HepG2 (cell line): ENCODE measurements around the gene HAGHL. TPM values are rescaled to one million over a fixed set of nuclear protein-coding genes. Genes with fewer than 3 reads are reported as not detected.

Source experiments
- ARID2 ChIP-seq: sonication (generic); formaldehyde crosslinking; IDR thresholded peaks from 2 replicates; pipeline ENCODE4 v1.8.1; 2022; ENCODE audit warnings: mild to moderate bottlenecking, missing genetic modification reagents, borderline replicate concordance
- DPF2 ChIP-seq: sonication (generic); formaldehyde crosslinking; IDR thresholded peaks from 2 replicates; pipeline ENCODE4 v1.4.0; 2020; ENCODE audit warnings: mild to moderate bottlenecking, low read depth, missing genetic modification reagents, borderline replicate concordance
- ELF3 ChIP-seq: IDR thresholded peaks from 2 replicates; pipeline ENCODE4 v1.6.1; 2016; ENCODE audit warnings: missing genetic modification reagents, missing compliant biosample characterization
- GATAD2A ChIP-seq: IDR thresholded peaks from 2 replicates; pipeline ENCODE4 v1.6.1; 2016
- MED13 ChIP-seq: sonication (generic); formaldehyde crosslinking; IDR thresholded peaks from 2 replicates; pipeline ENCODE4 v1.5.0; 2020; ENCODE audit warnings: missing genetic modification reagents
- MLLT10 ChIP-seq: sonication (generic); formaldehyde crosslinking; IDR thresholded peaks from 2 replicates; pipeline ENCODE4 v1.4.0; 2020; ENCODE audit warnings: missing genetic modification reagents
- NFE2 ChIP-seq: sonication (generic); formaldehyde crosslinking; IDR thresholded peaks from 2 replicates; pipeline ENCODE4 v1.4.0; 2020; ENCODE audit warnings: missing genetic modification reagents
- PHF21A ChIP-seq: sonication (generic); formaldehyde crosslinking; IDR thresholded peaks from 2 replicates; pipeline ENCODE4 v1.5.0; 2020; ENCODE audit warnings: mild to moderate bottlenecking, missing genetic modification reagents
- REPIN1 ChIP-seq: sonication (generic); formaldehyde crosslinking; IDR thresholded peaks from 2 replicates; pipeline ENCODE4 v1.8.0; 2022; ENCODE audit warnings: missing genetic modification reagents, low read depth, mild to moderate bottlenecking, borderline replicate concordance
- SAP130 ChIP-seq: IDR thresholded peaks from 2 replicates; pipeline ENCODE4 v1.6.1; 2016; ENCODE audit warnings: low read depth
- XRCC5 ChIP-seq: fragments of 200-400 bp; formaldehyde crosslinking; optimal IDR thresholded peaks from 2 replicates; pipeline ENCODE3; 2017; ENCODE audit warnings: mild to moderate bottlenecking, low read length
- ZFYVE20 ChIP-seq: sonication (generic); formaldehyde crosslinking; IDR thresholded peaks from 2 replicates; pipeline ENCODE4 v1.8.0; 2023; ENCODE audit warnings: low read depth, mild to moderate bottlenecking, moderate library complexity, missing genetic modification reagents, borderline replicate concordance
- ZNF138 ChIP-seq: sonication (generic); formaldehyde crosslinking; IDR thresholded peaks from 2 replicates; pipeline ENCODE4 v1.5.0; 2020; ENCODE audit warnings: mild to moderate bottlenecking, low read depth, missing genetic modification reagents
- ZNF350 ChIP-seq: sonication (generic); formaldehyde crosslinking; IDR thresholded peaks from 2 replicates; pipeline ENCODE4 v1.4.0; 2020; ENCODE audit warnings: mild to moderate bottlenecking, low read depth, missing genetic modification reagents, borderline replicate concordance
- ZNF44 ChIP-seq: sonication (generic); formaldehyde crosslinking; IDR thresholded peaks from 2 replicates; pipeline ENCODE4 v1.5.1; 2020; ENCODE audit warnings: mild to moderate bottlenecking, missing genetic modification reagents
- ZNF558 ChIP-seq: sonication (generic); formaldehyde crosslinking; IDR thresholded peaks from 2 replicates; pipeline ENCODE4 v1.9.0; 2022; ENCODE audit warnings: mild to moderate bottlenecking, missing genetic modification reagents, borderline replicate concordance
- ZNF572 ChIP-seq: sonication (generic); formaldehyde crosslinking; IDR thresholded peaks from 2 replicates; pipeline ENCODE4 v1.5.1; 2020; ENCODE audit warnings: mild to moderate bottlenecking, missing genetic modification reagents
- polyA plus RNA-seq, 8 experiments: library from polyadenylated mRNA; depleted of rRNA in 3 of 8; stranded (reverse) in 7 of 8; unstranded in 1 of 8; fragments of >200 nt; fragmentation: Illumina TruSeq in 4 of 8; extraction: Trizol in 4 of 8; gene quantifications; 2 replicates each; pipeline versions ENCODE4 v1.2.1 to v1.2.3, GENCODE V29; 2011 to 2016; ENCODE audit warnings: low read depth in 4 of 8, missing spikeins in 1 of 8, mixed read lengths in 1 of 8; ENCODE audit not compliant: insufficient read depth in 1 of 8
- total RNA-seq, 5 experiments: library from RNA; depleted of rRNA; stranded (reverse); fragments of >200 nt; fragmentation: Illumina TruSeq; extraction: Trizol; gene quantifications; 2 replicates each; pipeline ENCODE4 v1.2.3, GENCODE V29; 2016; ENCODE audit warnings: low read depth in 1 of 5
- TF ChIP-seq, protein P1 (sequence below): sonication (generic); formaldehyde crosslinking; IDR thresholded peaks from 2 replicates; pipeline ENCODE4 v1.4.0; 2020; ENCODE audit warnings: low read depth, missing genetic modification reagents
- TF ChIP-seq, protein P2 (sequence below): sonication (generic); formaldehyde crosslinking; IDR thresholded peaks from 2 replicates; pipeline ENCODE4 v1.8.1; 2023; ENCODE audit warnings: mild to moderate bottlenecking, moderate library complexity, missing genetic modification reagents
- TF ChIP-seq, protein P3 (sequence below): IDR thresholded peaks from 2 replicates; pipeline ENCODE4 v1.6.1; 2016; ENCODE audit warnings: missing genetic modification reagents, missing compliant biosample characterization
- TF ChIP-seq, protein P4 (sequence below), 2 experiments: sonication (generic) in 1 of 2; formaldehyde crosslinking in 1 of 2; IDR thresholded peaks; 2 replicates each; pipeline versions ENCODE4 v1.5.1 to v1.6.1; 2011 to 2020; ENCODE audit warnings: borderline replicate concordance in 1 of 2, low read depth in 1 of 2, low read length in 1 of 2, mild to moderate bottlenecking in 1 of 2, missing genetic modification reagents in 1 of 2, moderate library complexity in 1 of 2

Gene HAGHL
- total and polyA plus RNA-seq, 2 of the 13 experiments (the other 11 are each of a cell fraction or from before 2014, with no cell fraction given) = 3.4 to 8.4 TPM

DNA sequence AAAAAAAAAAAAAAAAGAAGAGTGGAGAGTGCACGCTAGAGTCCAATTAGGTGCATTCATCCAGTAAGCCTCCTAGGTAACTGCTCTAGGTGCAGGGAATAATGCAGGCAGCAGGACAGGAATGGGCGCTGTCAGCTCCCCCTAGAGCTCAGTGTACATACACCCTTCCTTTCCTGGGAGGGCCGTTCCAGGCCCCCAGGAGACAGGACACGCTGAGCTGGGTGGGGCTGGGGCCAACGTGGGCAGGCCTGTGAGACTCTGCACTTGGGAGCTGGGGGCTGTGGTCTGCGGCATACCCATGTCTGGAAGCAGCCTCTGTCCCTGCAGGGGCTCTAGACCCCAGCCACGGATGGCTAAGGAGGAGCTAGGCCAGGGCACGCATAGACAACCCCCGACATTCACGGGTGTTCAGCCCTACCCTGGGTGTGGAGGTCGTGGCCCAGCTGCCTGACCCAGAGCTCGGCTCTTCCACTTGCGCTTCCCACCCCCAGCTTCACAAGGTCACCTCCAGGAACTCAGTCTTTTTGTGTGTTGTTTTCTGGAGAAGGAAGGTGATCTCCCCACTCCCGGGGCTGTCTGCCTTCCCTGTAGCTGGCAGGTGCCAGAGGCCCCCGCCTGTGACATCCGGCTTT is 7.0 kb upstream of the HAGHL start (continued):
- TF ChIP-seq PHF21A (CRISPR knock-in tag) (no peak; the same call in 1 of the 2 replicates), GATAD2A (CRISPR knock-in tag) (no peak), NFE2 (no peak), ZNF138 (no peak), ARID2 (CRISPR knock-in tag) (no peak), ZNF558 (CRISPR knock-in tag) (0 out of 2 replicates have a peak, but pooled peaks have one; percentile 34), XRCC5 (peak; percentile 17), ZNF572 (CRISPR knock-in tag) (0 out of 2 replicates have a peak, but pooled peaks have one; percentile 39), SAP130 (0 out of 2 replicates have a peak, but pooled peaks have one; percentile 28), ELF3 (no peak), ZFYVE20 (CRISPR knock-in tag) (no peak), MLLT10 (CRISPR knock-in tag) (no peak), DPF2 (CRISPR knock-in tag) (no peak), ZNF350 (CRISPR knock-in tag) (peak; percentile 34; the same call in 1 of the 2 replicates), MED13 (CRISPR knock-in tag) (0 out of 2 replicates have a peak, but pooled peaks have one; percentile 6), ZNF44 (no peak), REPIN1 (CRISPR knock-in tag) (0 out of 2 replicates have a peak, but pooled peaks have one; percentile 32)
- TF ChIP-seq, protein P1, sequence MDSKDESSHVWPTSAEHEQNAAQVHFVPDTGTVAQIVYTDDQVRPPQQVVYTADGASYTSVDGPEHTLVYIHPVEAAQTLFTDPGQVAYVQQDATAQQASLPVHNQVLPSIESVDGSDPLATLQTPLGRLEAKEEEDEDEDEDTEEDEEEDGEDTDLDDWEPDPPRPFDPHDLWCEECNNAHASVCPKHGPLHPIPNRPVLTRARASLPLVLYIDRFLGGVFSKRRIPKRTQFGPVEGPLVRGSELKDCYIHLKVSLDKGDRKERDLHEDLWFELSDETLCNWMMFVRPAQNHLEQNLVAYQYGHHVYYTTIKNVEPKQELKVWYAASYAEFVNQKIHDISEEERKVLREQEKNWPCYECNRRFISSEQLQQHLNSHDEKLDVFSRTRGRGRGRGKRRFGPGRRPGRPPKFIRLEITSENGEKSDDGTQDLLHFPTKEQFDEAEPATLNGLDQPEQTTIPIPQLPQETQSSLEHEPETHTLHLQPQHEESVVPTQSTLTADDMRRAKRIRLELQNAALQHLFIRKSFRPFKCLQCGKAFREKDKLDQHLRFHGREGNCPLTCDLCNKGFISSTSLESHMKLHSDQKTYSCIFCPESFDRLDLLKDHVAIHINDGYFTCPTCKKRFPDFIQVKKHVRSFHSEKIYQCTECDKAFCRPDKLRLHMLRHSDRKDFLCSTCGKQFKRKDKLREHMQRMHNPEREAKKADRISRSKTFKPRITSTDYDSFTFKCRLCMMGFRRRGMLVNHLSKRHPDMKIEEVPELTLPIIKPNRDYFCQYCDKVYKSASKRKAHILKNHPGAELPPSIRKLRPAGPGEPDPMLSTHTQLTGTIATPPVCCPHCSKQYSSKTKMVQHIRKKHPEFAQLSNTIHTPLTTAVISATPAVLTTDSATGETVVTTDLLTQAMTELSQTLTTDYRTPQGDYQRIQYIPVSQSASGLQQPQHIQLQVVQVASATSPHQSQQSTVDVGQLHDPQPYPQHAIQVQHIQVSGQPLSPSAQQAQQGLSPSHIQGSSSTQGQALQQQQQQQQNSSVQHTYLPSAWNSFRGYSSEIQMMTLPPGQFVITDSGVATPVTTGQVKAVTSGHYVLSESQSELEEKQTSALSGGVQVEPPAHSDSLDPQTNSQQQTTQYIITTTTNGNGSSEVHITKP (CRISPR knock-in tag) = peak; percentile 66
- TF ChIP-seq, protein P2, sequence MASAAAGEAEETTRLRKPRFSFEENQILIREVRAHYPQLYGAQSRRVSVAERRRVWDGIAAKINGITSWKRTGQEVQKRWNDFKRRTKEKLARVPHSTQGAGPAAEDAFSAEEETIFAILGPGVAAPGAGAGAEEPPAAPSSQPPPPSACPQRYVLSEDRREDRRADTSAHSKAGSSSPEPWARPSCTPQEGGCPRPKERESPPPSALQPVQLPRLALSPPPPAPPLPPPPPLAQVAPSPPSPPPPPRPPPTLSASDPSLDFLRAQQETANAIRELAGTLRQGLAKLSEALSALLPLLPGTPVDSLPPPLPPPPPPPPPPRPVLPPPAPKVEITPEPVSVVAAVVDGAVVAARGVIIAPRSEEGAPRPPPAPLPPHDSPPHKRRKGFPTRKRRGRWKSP (CRISPR knock-in tag) = no peak
- TF ChIP-seq, protein P3, sequence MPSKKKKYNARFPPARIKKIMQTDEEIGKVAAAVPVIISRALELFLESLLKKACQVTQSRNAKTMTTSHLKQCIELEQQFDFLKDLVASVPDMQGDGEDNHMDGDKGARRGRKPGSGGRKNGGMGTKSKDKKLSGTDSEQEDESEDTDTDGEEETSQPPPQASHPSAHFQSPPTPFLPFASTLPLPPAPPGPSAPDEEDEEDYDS = peak; percentile 5; the same call in 1 of the 2 replicates
- TF ChIP-seq, protein P4, sequence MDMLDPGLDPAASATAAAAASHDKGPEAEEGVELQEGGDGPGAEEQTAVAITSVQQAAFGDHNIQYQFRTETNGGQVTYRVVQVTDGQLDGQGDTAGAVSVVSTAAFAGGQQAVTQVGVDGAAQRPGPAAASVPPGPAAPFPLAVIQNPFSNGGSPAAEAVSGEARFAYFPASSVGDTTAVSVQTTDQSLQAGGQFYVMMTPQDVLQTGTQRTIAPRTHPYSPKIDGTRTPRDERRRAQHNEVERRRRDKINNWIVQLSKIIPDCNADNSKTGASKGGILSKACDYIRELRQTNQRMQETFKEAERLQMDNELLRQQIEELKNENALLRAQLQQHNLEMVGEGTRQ (IDR thresholded peaks at IDR 0.05; ENCODE audit: low read depth, low read length) = no peak
- TF ChIP-seq, protein P4 (CRISPR knock-in tag; IDR thresholded peaks at IDR 0.05; ENCODE audit: borderline replicate concordance) = no peak
